Prostate gland (tissue), 2 donors: ENCODE data around the gene UNC5A.

Source experiments
- POLR2A ChIP-seq: fragments of 450-650 bp; IDR thresholded peaks from one replicate; pipeline ENCODE4 v1.6.1; 2016; ENCODE audit warnings: antibody characterized with exemption, mild to moderate bottlenecking
- TF ChIP-seq, protein P1 (sequence below), 4 experiments: fragments of 200-600 bp in 2 of 4; fragments of 450-650 bp in 2 of 4; sonication (generic) in 2 of 4; IDR thresholded peaks; 1 replicate in 3 of 4; 2 replicates in 1 of 4; pipeline ENCODE4 v1.5.1; 2016 to 2019; ENCODE audit warnings: antibody characterized with exemption in 4 of 4, mild to moderate bottlenecking in 2 of 4, moderate library complexity in 2 of 4

DNA sequence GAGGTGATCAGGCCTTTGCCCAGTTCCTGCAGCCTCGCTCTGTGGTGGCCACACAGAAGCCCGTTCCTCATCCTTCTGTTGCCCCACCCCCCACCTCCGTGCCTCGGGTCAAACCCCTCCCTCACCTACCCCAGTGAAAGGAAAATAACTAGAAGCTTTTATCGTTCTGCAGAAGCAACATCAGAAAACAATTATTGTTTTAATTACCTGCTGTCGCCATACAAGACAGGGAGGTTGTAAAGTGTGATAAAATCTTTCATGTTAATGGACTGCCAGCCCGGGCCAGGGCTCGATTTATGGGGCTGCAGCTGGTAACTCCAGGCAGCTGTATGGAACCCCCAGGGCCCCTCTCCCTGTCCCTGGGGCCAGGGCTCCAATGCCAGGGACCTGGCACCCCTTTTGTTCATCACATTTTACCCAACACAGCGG is 20.6 kb downstream of the UNC5A start:
- TF ChIP-seq, protein P1, sequence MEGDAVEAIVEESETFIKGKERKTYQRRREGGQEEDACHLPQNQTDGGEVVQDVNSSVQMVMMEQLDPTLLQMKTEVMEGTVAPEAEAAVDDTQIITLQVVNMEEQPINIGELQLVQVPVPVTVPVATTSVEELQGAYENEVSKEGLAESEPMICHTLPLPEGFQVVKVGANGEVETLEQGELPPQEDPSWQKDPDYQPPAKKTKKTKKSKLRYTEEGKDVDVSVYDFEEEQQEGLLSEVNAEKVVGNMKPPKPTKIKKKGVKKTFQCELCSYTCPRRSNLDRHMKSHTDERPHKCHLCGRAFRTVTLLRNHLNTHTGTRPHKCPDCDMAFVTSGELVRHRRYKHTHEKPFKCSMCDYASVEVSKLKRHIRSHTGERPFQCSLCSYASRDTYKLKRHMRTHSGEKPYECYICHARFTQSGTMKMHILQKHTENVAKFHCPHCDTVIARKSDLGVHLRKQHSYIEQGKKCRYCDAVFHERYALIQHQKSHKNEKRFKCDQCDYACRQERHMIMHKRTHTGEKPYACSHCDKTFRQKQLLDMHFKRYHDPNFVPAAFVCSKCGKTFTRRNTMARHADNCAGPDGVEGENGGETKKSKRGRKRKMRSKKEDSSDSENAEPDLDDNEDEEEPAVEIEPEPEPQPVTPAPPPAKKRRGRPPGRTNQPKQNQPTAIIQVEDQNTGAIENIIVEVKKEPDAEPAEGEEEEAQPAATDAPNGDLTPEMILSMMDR (IDR thresholded peaks at IDR 0.05): no peak
- no peak for TF ChIP-seq POLR2A
